Right lobe of liver (tissue), 4 donors: ENCODE results near the gene ITGA5.

Experiments used
- CTCF ChIP-seq, 4 donors: fragments of 200-600 bp in 3 of 4; fragments of 450-650 bp in 1 of 4; IDR thresholded peaks; one replicate each; pipeline versions ENCODE4 v1.5.1 to v1.8.0; 2016 to 2022; ENCODE audit warnings: antibody characterized with exemption in 4 of 4, mild to moderate bottlenecking in 2 of 4
- POLR2A ChIP-seq: fragments of 450-650 bp; IDR thresholded peaks from one replicate; pipeline ENCODE4 v1.6.1; 2017; ENCODE audit warnings: antibody characterized with exemption, mild to moderate bottlenecking
- donor health status: DM: no; HTN: no; CAD: no.
- donor health status: DM: no; HTN: no; CAD: no.
- donor health status: DM: no; HTN: yes; CAD: no.

GRCh38 chr12:54381136-54381535 is 37.9 kb downstream of the ITGA5 start:
- no peak for TF ChIP-seq POLR2A
- no peak for TF ChIP-seq CTCF (IDR thresholded peaks at IDR 0.05)
